Subcutaneous adipose tissue (tissue), 4 donors: ENCODE measurements around the gene PPM1J. TPM values are rescaled to one million over a fixed set of nuclear protein-coding genes. Genes with fewer than 3 reads are reported as not detected.

ENCODE experiments used
- CTCF ChIP-seq: fragments of 450-650 bp; IDR thresholded peaks from one replicate; pipeline ENCODE4 v1.5.1; 2016; ENCODE audit warnings: low read depth, mild to moderate bottlenecking, control low read depth, antibody characterized with exemption, moderate library complexity
- total RNA-seq, 4 donors: library from RNA; depleted of rRNA; stranded (reverse); fragments of >200 nt; gene quantifications; one replicate each; pipeline ENCODE4 v1.1.0, GENCODE V29; 2016

PPM1J gene
- total RNA-seq, 4 donors from 2014 or later, result 0.51 TPM; not detected in 3

DNA sequence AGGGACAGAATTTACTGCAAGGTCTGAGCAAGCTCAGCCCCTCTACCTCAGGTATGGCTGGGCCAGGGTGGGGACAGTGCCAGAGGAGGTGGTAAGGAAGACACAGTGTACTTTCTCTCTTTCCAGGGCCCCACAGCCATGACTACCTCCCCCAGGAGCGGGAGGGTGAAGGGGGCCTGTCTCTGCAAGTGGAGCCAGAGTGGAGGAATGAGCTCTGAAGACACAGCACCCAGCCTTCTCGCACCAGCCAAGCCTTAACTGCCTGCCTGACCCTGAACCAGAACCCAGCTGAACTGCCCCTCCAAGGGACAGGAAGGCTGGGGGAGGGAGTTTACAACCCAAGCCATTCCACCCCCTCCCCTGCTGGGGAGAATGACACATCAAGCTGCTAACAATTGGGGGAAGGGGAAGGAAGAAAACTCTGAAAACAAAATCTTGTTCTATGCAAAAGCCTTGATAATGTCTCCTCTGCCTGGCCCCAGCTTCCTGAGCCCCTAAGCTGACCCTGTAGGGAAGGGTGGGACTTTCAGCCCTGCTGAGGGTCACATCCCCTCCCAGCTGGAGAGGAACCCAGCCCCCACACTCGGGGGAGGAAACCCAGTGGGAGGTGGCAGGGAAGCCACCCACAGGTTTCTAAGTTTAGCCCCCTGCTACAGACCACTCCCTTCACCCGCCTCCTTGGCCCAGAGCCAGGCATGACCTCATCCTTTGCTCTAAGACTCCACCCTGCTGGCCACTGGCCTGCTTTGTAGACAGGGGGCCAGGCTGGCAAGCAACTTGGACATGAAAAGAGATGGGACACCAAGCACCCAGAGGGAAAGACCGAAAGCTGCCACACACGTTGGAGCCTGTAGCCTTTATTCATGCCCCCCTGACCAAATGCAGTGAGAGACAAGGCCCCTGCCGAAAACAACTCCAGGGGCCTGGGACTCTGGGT is 14.6 kb downstream of the PPM1J start:
- no peak for TF ChIP-seq CTCF

DNA sequence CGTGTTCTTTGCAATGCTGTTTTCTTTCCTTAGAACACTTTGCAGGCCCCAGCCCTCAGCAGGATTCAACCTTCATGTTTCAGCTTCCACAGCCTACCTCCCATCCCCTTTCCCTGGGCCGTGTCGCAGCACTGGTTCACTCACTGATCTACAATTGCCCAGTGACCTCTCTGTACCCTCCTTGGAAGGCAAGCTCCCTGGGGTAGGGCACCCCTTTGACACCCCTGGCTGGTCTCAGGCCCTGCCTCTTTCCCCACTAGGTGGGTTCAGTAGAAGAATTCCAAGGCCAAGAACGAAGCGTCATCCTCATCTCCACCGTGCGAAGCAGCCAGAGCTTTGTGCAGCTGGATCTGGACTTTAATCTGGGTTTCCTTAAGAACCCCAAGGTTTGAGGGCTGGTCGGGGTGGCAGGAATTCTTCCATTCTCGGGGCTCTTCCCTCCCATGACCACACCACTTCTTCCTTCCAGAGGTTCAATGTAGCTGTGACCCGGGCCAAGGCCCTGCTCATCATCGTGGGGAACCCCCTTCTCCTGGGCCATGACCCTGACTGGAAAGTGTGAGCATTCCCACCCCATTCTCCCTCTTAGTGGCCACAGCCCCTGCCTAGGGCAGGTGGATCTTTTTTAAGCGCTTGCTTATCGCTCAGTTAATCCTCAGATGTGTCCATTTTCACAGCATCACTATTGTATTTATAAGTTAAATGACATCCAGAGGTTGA is 15.5 kb downstream of the PPM1J start:
- TF ChIP-seq CTCF, result no peak

GRCh38 chr1:112698366-112699310 is 16.5 kb downstream of the PPM1J start:
- no peak for TF ChIP-seq CTCF

- no peak for TF ChIP-seq CTCF
Observed at GRCh38 chr1:112697781-112698201, 17.3 kb downstream of the PPM1J start.

- TF ChIP-seq CTCF, result no peak
Observed at GRCh38 chr1:112696578-112697314, 18.4 kb downstream of the PPM1J start.

DNA sequence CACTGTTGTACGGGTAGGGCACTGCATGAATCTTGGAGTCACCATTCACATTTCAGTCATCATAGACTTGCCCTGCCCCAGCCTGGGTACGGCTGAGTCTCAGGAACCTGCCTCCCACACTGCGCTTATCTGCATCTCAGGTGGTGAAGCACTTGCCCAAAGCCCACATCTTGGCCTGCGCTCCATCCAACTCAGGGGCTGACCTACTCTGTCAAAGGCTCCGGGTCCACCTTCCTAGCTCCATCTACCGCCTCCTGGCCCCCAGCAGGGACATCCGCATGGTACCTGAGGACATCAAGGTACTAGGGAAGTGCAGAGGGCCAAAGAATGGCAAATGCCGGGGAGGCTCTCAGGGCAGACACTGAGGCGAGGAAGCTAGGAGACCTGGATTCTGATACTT is 19.9 kb downstream of the PPM1J start:
- TF ChIP-seq CTCF, result no peak
